Germinal center (tissue), 1 donor: Measurements from ENCODE around the gene ABLIM2.

Source experiments
- DNase-seq: peaks from one replicate; pipeline ENCODE4 v3.0.0; 2012; ENCODE audit warnings: mixed read lengths, low spot score

ABLIM2 gene

DNA sequence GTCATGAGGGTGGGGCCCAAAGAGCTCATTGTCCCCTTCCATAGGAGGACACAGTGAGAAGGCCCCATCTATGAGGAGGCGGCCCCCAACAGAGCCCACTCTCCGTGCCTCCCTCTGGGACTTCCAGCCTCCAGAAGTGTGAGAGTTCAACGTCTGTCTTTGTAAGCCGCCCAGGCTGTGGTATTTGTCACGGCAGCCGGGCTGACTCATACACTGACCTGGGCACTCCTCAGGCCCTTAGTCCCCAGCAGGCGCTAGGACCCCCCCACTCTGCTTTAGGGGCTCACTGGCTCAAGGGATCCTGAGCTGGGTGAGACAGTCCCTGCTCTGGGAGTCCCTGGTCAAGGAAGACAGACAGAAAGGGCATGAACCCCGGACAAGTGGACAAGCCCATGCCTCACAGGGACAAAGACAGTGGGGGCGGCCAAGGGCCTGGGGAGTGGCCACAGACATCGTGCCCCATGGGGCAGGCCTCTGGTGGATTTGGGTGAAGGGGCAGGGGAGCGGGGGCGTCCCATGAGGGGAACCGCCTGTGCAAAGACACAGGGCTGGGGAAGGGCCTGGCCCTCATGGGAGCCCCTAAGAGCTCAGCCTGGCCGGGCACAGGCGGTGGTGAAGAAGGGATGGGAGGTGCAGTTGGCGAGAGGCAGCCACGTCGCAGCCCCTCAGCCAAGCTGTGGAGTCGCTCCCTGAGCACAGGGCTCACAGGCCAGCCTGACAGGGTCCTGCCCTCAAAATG lies 21.5 kb downstream of the ABLIM2 start:
- DNase-seq: no peak

DNA sequence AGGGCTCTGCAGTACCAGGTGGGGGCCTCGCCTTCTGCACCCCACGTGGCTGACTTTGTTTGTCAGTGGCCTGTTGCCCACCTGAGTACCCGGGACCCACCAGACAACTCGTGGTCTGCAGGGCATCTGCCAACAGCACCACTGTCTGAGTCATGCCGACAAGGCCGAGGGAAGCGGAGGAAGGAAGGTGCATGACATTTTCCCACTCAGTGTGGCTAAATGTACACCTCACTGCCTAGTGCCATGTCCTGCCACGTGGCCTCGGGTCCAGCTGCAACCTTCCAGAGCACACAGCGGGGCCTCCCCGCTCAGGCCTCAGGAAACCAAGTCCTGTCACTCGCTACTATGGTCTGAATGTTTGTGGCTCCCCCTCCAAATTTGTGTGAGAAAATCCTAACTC lies 22.1 kb downstream of the ABLIM2 start:
- no peak for DNase-seq

DNA sequence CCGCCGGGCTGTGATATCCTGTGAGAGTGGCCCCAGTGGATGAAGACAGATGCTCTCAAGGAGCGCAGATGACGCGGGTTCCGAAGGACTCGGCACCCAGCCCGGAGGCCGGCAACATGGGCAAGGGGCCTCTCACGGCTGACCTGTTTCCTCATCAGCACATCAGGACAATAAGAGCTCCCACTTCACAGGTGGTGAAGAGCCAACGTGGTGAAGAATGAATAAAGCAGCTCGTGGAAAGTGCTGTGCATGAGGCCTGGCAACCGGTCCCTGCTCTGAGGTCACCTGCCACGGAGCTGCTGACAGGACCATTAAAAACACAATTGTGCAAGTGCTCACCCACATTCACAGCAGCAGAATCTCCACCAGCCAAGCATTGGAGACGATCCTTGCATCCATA lies 22.9 kb downstream of the ABLIM2 start:
- DNase-seq: no peak

DNA sequence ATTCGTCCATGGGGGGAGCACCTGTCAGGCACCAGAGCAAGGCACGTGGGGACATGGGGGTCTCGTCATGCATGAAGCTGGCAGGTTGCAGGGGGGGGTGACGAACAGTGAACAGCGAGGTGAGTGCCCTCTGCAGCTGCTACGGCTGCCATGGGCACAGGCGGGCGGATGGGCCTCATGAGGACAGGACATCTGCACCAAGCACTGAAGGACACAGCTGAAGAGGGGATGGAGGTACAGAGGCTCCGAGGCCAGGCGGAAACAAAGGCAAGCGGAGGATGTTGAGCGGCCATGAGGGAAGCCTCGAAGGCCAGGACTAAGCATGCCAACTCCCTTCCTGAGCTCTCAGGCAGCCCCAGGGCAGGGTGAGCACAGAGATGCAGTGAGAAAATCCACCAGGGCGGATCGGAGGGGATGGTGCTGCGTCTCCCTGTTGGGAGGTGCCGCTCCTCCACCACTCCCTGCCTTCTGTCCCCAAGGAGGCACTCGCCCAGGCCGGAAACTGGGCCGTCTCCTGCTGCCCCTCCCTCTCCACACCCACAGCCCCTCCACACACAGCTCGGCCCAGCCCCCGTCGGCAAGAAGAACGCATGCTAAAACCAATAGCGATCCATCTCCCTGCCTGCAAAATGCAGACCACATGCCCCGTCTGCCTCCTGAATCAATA lies 24.6 kb downstream of the ABLIM2 start:
- DNase-seq: no peak

DNA sequence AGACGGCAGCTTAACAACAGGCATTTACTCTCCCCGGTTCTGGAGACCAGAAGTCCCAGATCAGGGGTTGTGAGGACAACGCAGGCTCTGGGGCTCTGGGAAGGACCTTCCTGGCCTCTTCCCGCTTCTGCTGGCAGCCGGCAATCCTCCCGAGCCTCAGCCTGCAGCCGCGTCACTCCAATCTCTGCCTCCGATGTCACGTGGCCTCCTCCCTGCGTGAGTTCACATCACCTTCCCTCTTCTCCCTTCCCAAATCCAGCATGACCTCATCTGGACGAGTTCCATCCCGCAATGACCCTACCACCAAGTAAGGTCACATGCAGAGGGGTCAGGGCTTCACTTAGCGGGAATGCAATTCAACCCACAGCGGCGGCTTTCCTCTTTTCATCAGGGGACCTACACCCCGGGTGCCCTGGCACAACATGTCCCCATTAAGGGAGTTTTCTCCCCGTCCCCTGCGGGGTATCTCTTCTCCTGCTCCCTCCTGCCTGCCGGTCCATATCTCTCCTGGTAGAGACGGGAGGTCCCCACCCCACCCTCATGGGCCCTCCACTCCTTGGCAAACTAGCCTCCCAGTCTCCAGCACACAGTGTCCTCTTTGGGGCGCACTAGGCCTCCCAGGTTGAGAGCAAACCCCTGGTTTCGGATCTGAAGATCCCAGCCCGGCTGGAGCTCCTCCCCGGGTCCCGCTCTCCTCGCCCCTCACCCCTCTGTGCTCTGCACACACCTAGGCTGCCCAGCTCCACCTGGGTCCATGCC lies 25.5 kb downstream of the ABLIM2 start:
- no peak for DNase-seq

DNA sequence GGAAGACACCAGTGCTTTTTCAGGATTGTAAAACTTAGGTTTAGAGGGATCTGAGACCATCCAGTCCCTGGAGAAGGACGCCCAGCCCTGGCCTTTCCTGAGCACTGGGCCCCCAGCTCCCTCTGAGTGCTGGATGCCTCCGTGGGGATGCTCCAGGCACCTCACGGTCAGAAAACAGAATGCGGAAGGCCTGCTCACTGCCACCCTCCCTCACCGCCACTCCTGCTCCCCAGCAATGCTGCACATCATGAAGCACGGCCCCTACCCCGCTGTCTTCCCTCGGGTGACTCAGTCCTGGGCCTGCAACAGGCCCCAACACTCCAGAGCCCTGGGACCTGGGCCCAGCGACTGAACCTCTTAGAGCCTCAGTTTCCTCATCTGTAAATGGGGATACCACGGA lies 26.2 kb downstream of the ABLIM2 start:
- DNase-seq: no peak

DNA sequence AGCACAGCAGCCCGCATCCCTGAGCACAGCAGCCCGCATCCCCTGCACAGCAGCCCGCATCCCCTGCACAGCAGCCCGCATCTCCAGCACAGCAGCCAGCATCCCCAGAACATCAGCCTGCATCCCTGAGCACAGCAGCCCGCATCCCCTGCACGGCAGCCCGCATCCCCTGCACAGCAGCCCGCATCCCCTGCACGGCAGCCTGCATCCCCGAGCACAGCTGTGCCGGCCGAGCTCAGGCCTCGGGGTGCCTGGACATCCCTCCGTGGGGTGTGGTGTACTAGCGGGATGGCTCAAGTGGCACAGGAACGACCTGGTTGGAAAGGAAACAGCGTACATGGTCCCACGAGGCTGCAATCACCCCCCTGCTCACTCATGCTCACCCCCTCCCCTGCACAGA lies 26.8 kb downstream of the ABLIM2 start:
- DNase-seq: no peak

DNA sequence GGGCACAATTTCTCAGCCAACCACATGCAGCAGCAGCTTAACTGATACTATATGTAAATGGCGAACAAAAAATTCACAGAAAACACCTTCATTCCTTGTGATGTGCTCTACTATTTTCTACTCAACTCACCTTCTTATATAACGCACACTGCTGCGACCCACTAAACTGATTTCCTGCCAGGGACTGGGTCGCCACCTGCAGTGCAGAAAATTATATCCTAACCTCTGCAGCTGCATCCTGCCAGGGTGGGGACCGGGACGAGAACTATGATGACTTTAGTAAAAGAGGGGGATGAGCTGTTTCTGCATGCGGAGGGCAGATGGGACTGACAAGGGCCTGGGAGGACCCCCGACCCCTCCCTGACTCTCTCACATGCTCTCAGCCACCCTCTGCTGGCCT lies 27.4 kb downstream of the ABLIM2 start:
- DNase-seq: no peak

DNA sequence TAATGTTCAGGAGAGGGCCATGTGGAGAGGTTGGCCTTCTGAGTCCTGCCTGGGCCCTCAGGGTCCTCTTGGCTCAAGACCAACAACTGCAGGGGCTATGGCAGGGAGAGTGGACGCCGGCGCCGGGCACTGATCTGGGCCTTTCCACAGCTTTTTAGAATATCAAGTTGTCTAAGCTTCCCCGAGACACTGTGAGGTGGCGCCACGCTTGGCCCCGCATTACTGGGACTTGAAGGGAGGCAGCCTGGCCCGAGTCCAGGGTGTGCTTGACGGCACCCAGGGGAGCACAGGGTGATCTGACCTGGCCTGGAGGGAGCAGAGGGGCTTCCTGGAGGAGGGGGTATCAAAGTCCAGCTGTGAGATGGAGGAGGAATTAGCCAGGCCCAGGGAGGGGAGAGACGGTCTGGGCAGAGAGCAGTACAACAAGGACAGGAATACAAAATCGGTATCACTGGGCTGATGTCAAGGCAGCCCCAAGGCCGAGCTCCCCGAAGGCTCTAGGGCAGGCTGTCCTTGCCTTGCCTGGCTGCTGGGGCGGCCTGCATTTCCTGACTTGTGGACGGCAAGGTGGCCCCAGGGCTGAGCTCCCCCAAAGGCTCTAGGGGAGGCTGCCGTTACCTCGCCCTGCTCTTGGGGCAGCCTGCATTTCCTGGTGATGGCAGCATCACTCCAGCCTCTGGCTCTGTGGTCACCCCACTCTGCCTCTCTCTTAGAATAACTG lies 28.1 kb downstream of the ABLIM2 start:
- no peak for DNase-seq

DNA sequence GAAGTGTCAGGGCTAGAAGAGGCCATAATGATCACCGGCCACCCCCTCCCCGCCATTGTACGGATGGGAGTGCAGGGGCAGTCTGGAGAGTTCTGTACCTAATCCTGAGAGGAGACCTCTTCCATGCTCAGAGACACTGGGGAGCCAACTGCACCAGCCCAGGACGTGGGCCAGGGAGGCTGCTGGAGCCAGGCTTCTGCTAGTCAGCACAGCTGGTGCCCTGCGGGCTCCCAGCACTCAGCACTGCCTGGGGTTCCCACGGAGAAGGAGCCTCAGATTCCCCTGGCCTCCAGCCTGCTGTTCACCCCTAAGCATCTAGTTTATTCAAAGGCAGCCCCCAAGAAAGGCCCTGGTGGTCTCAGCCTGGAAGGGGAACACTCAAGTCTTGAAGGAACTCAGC lies 28.8 kb downstream of the ABLIM2 start:
- DNase-seq: no peak

DNA sequence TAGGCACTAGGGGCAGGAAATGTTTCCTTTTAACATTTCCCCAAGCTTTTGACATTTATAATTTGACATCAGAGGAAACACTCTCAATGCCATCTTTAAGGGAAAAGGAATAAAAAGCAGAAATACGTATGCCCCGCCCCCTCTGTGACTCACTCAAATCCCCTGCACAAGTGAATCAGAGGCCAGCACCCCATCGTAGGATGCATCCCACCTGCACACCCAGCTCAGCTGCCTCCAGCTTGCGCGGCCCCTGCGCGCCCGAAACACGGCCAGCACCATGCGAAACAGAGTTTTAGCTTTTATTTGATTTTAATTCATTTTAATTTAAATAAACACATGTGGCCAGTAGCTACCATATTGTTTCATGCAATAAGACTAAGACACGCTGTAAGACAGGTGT lies 29.5 kb downstream of the ABLIM2 start:
- no peak for DNase-seq

DNA sequence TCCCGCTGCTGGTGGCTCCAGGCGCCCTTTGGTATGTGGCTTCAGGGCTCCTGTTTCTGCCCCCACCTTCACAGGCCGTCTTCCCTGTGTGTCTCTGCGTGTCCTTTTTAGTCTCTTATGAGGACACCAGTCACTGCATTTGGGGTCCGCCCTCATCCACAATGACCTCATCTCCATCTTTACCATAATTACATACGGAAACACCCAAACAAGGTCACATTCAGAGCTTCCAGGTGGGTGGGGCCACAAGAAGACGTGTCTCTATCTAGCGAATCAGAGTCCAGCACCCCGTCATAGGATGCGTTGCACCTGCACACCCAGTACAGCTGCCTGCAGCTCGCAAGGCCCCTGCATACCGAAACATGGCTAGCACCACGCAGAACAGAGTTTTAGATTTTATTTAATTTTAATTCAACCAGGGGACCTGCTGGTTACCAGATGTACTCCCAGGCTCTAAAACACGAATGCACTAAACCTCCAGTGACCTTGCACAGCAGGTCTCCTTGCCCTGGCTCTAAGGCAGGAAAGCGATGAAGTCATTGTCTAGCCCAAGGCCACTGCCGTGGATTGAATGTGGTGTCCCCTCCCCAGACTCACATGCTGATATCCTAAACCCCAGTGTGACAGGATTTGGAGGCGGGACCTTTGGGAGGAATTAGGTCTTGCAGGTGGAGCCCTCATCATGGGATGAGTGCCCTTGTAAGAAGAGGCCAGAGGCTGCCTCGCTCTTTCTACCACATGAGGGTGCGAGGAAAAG lies 30.3 kb downstream of the ABLIM2 start:
- DNase-seq: no peak

DNA sequence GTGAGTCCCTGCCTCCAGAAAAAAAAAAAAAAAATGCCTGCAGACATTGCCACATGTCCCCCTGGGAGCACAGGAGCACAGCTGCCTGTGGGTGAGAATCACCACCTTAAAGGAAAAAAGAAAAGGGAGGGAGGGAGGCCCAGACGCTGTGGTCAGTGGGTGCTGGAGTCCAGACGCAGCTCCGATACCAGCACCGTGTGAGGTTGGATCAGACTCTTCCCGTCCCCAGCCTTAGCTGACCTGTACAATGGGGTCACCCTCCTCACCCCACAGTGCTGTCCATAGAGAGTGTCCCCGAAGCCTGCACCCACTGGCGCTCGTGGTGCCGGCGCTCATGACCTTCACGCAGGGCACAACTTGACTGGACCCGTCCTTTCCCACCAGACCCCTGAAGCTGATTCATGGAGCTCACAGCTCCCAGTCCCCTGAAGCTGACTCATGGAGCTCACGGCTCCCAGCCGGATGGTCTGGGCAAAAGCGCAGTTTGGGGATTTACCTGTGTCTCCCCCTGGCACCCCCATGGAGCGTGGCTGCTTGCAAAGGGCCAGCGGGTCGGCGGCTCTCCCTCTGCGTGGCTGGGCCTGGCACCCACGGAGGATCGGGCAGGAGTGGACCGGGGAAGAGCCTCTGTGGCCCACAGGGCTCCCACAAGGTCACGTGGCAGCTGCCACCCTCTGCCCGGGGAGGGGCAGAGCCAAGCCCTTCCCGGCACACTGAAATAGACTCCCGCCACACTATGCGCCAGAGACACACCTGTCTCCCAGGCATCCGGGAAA lies 31.4 kb downstream of the ABLIM2 start:
- no peak for DNase-seq

DNA sequence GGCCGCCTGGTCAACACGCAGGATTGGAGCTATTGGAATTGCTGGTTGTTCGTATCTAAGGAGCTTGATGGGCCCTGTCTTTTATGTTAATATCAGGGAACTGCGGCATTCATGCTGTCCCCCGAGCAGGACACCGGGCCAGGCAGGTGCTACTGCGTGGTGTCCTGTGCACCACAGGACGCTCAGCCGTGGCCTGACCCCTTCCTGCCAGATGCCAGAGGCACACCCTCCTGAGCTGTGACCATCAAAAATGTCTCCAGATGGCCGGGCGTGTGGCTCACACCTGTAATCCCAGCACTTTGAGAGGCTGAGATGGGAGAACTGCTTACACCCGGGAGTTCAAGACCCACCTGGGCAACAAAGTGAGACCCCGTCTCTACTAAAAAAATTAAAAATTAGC lies 32.1 kb downstream of the ABLIM2 start:
- DNase-seq: no peak

DNA sequence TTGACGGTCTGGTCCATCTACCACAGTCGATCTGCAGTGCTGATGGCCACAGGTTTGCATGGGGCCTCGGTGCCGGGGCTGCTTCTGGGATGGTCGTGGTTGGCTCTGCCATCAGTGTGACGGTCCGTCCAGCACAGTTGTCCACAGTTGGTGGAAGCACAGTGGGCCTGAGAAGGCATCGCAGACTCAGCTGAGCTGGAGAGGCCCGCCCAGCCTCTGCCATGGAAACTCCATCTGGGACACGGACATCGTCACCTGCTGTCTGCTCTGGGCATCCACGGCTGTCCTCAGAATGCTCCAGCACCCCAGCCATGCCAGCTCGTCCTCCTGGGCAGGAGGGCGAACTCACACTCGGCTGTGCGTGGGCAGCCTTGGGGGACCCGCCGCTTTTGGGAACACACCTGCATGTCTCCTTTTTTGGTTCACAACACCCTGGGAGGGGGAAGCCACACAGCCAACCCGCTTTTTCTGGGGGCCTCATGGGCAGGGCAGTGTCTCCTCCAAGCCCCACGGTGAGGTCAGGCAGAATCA lies 33.0 kb downstream of the ABLIM2 start:
- no peak for DNase-seq

DNA sequence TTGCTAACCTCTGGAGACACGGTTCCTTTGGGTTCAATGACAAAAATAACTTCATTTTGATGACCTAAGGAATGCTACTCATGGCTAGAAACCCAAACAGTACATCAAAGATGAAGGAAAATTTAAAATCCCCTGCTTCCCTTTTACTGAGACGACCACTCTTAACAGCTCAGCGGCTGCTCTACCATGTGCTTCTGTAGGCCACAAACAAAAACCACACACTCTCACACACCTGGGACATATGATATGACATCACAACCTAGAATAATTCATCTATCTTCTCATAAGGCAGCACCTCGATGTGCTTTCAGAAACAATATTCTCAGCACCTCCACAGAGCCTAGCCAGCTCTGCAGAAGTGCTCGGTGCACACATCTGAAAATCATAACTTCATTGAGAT lies 34.7 kb downstream of the ABLIM2 start:
- no peak for DNase-seq

DNA sequence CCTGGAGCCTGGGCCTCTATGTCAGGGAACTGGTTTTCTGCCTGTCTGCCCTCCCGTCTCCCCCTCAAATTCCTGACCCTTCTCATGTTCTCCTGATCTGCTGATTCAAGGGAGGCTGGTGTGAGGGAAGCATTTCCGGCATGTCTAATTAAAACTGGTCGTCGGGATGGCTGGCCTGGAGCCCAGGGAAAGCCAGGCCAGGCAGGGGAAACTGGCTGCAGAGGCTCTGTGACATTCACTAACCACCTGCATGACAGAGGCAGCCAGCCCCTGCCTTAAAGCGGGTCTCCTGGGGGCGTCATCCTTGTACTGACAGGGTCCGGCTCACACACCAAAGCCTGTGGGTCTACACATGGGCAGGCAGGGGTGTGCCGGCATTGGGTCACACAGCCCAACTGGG lies 35.2 kb downstream of the ABLIM2 start:
- no peak for DNase-seq

DNA sequence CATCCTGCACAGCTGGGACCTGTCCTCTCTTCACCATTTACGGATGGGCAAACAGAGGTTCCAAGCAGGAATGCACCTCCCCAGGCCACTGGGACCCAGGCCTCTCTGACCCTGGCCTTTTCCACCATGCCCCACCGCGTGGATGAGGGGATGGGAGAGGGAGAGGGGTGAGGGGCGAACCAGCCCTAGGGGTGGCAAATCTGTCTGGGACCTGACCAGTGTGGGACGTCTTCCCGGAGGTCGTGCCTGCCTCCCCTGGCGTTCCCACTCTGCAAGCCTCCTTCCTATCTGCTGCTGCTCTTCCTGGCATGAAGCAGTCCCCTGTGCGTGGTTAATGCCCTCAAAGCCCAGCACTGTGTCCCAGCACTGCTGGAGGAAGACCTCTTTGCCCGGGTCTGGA lies 35.9 kb downstream of the ABLIM2 start:
- DNase-seq: no peak

DNA sequence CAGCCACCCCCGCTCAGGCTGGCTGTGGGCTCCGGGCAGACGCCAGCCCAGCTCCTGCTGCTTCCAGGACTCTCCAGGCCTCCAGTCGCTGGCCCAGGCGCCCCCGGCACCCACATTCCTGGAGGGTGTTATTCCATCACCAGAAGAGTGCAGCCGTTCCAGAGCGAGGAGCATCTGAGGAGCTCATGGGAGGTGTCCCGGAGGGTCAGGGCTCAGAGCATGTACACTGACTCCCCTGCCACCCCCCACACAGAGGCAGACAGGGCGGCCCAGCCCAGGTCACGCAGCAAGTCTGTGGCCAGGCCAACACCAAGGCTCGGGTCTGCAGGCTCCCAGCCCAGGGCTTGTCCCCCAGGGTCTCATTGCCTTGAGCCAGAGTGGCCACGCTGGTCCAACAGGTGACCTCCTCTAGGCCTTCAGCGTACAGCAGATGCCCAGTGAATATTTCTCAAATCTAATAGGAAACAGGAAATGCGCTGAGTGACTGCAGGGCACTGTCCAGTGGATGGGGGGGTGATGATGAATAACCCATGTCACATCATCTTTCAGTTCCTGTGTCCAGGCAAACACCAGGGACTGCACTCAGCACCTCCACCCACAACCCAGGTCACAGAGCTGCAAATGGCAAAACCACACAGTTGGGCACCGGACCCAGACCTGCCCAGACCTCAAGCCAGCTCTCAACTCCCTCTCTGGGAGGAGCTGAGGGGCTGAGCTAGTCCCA lies 37.2 kb downstream of the ABLIM2 start:
- DNase-seq: no peak

DNA sequence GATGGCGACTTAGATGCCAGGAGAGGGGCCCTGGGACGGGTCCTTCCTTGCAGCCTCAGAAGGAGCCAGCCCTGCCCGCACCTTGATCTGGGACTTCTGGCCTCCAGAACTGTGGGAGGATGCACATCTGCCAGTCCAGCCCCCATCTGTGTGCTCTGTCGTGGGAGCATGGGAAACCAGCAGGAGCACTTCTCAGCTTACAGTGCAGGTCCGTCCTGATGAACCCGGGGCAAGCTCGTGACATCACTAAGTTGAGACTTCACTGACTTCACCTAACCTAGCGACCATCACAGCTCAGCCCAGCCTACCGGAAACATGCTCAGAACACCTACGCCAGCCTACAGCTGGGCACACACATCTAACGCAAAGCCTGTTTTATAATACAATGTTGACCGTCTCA lies 38.1 kb downstream of the ABLIM2 start:
- DNase-seq: no peak
